RPMI7951 (cell line): ENCODE measurements around the gene TMCO2. TPM values are rescaled to one million over a fixed set of nuclear protein-coding genes. Genes with fewer than 3 reads are reported as not detected.
A peak's percentile ranks its signal among the peaks of the same experiment; 100 is the strongest.

Experiments
- DNase-seq: peaks from one replicate; pipeline ENCODE4 v3.0.0-alpha.2; 2012; ENCODE audit warnings: low read depth
- total RNA-seq: library from RNA; depleted of rRNA; stranded (reverse); fragments of >200 nt; shearing (Covaris generic); gene quantifications from 2 replicates; pipeline ENCODE4 v1.2.3, GENCODE V29; 2014

The TMCO2 gene
- total RNA-seq, 1 experiment from 2014 or later, result not detected

GRCh38 chr1:40257688-40258444, 10.1 kb downstream of the TMCO2 start, which contains the start of gene ZMPSTE24:
Gene ZMPSTE24, plus strand, starts transcription at chr1:40258236. Its CDS starts 36 bp downstream, at chr1:40258272.
- peak; percentile 98 for DNase-seq

DNA sequence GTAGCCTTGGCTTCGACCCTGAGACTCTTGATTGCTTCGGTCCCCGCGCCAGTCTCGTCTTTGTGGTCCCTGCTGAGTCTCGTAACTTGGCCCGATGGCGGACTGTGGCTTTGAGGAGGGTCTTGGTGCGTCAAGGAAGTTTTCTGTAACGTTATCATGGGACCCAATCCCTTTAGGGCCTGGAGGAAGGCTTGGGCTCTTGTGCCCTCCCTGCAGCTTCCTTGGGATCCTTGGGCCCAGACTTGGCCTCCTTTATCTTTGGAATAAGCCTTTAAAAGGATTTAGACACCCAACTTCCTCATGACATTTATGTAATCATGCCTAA, 10.7 kb downstream of the TMCO2 start:
- DNase-seq, result peak; percentile 19

DNA sequence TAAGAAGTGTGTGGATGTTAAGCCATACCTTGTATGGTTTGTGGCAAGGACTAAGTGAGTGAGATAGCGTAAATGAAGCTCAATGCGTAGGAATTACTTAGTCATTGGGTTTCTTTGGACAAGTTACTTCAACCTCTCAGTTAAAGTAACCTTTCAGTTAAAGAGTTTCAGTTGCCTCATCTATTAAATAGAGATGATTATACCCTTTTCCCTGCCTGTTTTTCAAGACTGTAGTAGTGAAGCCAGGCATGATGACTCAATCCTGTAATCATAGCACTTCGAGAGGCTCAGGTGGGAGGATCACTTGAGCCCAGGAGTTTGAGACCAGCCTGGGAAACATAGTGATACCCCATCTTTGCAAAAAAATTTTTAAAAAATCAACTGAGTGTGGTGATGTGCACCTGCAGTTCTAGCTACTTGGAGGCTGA, 16.6 kb downstream of the TMCO2 start:
- DNase-seq, result no peak

GRCh38 chr1:40265298-40265697, 17.6 kb downstream of the TMCO2 start:
- no peak for DNase-seq

DNA sequence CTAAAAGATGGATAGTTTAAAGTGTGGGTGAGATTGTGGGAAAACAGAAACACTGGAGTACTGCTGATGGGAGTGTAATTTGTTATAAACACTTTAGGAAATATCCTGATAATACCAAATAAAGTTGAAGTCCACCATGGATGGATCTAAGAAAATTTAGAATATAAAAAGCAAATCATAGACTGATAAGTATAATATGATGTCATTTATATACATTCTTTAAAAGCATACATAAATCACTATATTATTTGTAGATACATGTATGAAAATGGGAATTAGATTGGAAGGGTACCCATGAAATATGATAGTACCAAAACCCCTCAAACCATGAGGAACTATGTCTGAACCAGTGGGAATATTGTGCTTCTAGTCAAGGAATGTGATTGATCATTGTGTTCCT, 18.2 kb downstream of the TMCO2 start:
- DNase-seq, result no peak

DNA sequence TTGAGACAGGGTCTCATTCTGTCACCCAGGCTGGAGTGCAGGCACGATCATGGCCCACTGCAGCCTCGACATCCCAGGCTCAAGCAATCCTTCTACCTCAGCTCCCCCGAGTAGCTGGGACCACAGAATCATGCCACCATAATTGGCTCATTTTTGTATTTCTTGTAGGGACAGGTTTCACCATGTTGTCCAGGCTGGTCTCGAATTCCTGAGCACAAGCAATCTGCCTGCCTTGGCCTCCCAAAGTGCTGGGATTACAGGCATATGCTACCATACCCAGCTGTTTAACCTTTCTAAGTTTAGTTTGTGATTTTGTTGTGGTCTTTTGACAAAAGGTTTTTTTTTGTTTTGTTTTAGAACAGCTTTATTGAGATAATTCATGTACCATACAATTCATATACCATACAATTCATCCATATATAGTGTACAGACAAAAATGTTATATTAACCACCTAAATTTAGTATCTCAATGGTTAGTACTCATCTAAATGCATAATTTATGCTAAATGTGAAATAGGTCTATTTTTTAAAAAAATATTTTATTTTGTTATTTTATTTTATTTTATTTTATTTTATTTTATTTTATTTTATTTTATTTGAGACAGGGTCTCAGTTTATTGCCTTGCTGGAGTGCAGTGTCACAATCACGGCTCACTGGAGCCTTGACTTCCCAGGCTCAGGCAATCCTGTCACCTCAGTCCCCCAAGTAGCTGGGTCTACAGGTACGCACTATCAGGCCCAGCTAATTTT, 19.2 kb downstream of the TMCO2 start:
- no peak for DNase-seq

DNA sequence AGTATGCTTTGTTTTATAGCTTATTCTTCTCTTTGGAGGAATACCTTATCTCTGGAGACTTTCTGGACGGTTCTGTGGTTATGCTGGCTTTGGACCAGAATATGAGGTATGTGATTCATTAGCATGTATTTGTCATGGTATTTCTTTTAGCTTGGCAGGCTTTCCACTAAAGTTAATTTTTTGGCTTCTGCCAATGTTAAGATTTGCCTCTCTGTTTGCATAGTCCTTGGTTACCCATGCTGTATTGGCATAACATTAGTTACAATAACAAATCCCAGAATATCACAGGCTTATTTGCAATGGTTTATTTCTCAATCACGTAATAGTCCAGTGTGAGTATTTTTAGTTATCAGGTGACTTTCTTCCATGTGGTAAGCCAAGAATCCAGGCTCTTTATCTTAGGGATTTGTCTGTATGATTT, 20.0 kb downstream of the TMCO2 start:
- peak; percentile 71 for DNase-seq

- no peak for DNase-seq
These were observed 20.5 kb downstream of the TMCO2 start for GRCh38 chr1:40268211-40268610.

DNA sequence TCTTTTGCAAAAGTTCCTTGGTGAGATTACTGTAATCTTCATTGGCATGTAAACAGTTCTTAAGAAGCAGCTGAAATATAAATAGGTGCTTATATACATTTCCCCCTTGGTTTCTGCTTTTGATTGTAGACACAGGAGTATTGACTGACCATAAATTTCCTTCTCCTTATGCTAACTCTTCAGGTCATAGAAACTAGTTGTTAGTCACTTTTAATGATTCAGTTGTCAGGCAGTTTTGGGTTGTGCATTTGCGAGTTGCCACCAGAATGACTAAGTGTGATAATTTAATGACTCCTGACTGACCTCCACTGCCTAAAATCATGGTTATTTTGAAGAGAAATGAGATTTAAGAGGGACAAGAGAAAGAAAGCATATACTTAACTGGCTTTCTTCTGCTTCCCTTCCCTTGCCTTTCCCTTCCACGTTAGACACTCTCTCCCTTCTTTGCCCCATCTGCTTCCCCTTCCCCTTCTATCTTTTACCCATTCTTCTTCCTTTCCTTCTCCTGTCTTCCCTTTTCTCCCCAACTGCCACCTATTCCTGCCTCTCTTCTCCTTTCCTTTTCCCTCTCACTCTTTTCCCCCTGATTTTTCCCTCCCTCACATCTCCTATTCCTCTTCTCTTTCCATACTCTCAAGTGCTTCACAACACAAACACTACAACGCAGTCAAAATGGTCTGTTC, 22.6 kb downstream of the TMCO2 start:
- no peak for DNase-seq

DNA sequence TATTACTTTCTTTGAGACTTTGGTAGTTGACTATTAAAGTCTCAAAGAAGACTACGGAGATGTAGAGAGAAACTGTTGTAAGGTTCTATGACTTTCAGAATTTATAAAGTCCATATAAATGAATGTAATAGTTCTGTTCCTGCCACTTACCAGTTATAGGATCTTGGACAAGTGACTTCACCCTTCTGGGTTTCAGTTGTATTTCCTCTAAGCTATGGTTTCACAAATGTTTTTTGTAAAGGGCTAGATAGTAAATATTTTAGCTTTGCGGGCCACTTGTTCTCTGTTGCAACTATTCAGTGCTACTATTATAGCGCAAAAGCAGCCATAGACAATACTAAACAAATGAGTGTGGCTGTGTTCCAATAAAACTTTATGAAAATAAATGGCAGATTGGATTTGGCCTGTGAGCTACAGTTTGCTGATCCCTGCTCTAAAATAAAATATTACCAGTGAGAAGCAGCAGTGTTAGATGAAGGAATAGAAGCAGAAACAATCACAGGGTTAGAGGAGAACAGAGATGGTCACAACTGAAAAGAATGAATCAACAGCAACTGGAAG, 25.0 kb downstream of the TMCO2 start:
- DNase-seq, result no peak

- no peak for DNase-seq
These were observed 25.9 kb downstream of the TMCO2 start for GRCh38 chr1:40273547-40274166.

DNA sequence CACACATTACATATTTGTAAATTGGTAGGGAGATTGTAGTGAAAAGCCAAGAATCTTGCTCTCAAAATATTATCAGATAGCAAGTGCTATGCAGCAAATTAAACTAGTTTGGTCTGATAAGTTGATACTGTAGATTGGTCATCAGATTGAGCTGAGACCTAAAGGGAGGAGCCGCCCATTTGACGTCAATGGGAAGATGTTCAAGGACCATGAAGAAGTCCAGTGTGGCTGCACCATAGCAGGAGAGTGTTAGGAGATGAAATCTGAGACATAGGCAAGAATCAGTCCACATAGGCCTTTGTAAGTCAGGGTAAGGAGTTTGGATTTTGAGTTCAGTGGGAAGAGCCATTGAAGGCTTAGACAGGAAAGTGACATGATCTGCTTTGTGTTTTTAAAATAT, 26.6 kb downstream of the TMCO2 start:
- DNase-seq, result no peak

DNA sequence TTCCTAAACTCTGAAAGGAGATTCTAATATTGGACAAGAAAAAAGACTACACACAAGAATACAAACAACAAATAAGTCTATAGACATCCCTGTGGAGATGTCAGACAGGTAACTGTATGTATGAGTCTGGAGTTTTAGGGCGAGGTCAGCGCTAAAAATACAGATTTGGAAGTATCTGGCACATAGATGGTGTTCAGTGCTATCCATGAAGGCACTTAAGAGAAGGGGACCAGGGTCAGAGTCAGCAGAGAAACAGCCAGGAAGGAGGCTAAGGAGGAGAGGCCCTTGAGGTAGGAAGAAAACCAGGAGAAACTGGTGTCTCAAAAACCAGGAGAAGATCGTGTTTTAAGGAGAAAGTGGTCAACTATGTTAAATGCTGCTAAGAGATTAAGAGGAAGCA, 28.4 kb downstream of the TMCO2 start:
- DNase-seq, result no peak

GRCh38 chr1:40281853-40282252, 34.1 kb downstream of the TMCO2 start:
- no peak for DNase-seq

GRCh38 chr1:40291293-40291692, 43.6 kb downstream of the TMCO2 start:
- DNase-seq, result no peak

DNA sequence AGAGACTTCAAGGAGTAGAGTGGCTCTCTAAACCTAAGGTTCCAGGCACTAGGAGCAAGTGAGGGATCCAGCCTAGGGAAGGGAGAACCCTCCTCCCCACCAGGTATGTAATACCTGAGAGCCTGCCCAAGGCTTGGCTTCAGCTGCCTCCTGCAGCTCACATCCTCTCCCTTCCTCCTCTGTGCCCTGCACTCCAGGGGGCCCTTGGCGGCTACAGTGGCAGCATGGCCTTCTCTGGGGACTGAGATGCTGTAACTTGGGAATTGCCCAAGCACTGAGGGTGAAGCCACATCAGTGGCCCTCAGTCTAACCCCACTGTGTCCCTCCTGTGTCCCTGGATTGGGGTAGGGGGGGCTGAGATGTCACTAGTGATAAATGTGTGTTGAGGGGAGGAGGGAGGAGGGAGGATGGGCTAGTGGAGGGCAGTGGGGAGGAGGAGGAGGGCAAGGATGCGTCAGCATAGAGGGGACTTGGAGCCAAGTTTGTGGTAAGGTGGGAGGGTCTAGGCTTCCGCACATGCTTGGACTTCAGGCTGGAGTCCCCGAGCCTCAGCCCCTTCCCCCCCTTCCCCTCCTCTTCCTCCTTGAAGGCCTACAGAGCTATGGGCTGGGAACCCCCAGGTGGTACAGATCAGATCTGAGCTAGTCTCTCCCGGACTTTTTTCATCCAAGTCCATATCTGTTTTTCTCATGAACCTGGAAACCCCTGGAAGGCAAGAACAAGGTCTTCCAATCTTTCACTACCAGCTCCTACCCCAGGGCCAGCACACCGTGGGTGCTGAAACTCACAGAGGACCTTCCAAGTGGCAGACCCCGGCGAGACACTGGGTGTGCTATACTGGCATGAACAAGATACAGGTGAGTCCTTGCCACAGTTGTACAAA, 51.9 kb downstream of the TMCO2 start:
- DNase-seq, result peak; percentile 25

DNA sequence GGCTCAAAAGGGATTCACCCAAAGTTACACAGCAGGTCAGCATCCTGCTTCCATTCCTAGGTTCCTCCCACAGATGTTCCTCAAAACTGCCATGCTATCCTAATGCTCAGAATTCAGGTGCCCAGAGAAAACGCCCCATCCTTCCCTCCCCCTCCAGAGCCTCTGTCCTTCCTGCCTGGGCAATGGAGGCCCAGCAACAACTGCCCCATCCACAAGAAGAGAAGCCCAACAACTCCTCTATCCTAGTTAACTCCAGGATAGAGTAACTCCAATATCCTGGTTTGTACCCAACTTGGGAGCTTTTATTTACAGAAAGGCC, 52.5 kb downstream of the TMCO2 start:
- no peak for DNase-seq

DNA sequence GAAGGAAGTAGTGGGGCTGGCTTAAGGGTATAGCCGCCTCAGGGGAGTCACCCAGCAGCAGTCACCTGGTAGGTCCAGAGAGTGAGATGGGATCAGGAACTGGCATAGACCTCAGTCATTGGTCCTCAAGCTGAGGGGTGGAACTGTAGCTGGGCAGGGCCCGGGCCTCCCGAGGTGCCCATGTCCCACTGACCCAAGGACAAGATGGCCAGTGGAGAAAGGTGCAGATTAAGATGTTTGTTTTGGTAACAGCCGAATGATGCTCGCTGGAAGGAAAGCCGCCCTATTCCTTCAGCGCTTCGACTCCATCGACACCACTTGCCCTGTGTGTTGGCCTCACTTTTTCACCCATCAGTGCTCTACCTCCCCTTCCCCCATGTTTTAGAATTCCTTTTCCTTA, 52.9 kb downstream of the TMCO2 start:
- DNase-seq, result no peak

- no peak for DNase-seq
These were observed 53.3 kb downstream of the TMCO2 start for GRCh38 chr1:40301066-40301465.
